HepG2 (cell line): ENCODE measurements around the gene CYP27B1.

ENCODE experiments used
- EEA1 ChIP-seq: sonication (generic); formaldehyde crosslinking; IDR thresholded peaks from 2 replicates; pipeline ENCODE4 v1.5.1; 2020; ENCODE audit warnings: mild to moderate bottlenecking, missing genetic modification reagents, borderline replicate concordance
- HCFC1 ChIP-seq: fragments of 150-350 bp; IDR thresholded peaks from 2 replicates; pipeline ENCODE4 v1.6.1; 2014; ENCODE audit warnings: low read depth, low read length
- JUN ChIP-seq: sonication (generic); formaldehyde crosslinking; IDR thresholded peaks from 2 replicates; pipeline ENCODE4 v1.4.0; 2020; ENCODE audit warnings: mild to moderate bottlenecking, missing genetic modification reagents
- NFIC ChIP-seq: IDR thresholded peaks from 2 replicates; pipeline ENCODE4 v1.6.1; 2012; ENCODE audit warnings: mild to moderate bottlenecking, low read length, inconsistent platforms
- NFYB ChIP-seq: sonication (generic); formaldehyde crosslinking; IDR thresholded peaks from 2 replicates; pipeline ENCODE4 v1.4.0; 2020; ENCODE audit warnings: missing genetic modification reagents
- POLR2AphosphoS5 ChIP-seq: IDR thresholded peaks from 2 replicates; pipeline ENCODE4 v1.6.1; 2012; ENCODE audit warnings: low read depth, low read length
- TCF7 ChIP-seq: sonication (generic); IDR thresholded peaks from 2 replicates; pipeline ENCODE4 v1.6.1; 2016; ENCODE audit warnings: antibody characterized with exemption, low read depth
- ZNF614 ChIP-seq: IDR thresholded peaks from 2 replicates; pipeline ENCODE4 v1.6.1; 2018; ENCODE audit warnings: missing biosample characterization, missing genetic modification reagents, inconsistent platforms, borderline replicate concordance
- ZNF724P ChIP-seq: sonication (generic); formaldehyde crosslinking; IDR thresholded peaks from 2 replicates; pipeline ENCODE4 v1.8.0; 2022; ENCODE audit warnings: missing genetic modification reagents, borderline replicate concordance
- TF ChIP-seq, protein P1 (sequence below): fragments of 450-650 bp; IDR thresholded peaks from 2 replicates; pipeline ENCODE4 v1.6.1; 2017; ENCODE audit warnings: mild to moderate bottlenecking
- TF ChIP-seq, protein P2 (sequence below): sonication (generic); formaldehyde crosslinking; IDR thresholded peaks from 2 replicates; pipeline ENCODE4 v1.8.1; 2023; ENCODE audit warnings: mild to moderate bottlenecking, moderate library complexity, missing genetic modification reagents

DNA sequence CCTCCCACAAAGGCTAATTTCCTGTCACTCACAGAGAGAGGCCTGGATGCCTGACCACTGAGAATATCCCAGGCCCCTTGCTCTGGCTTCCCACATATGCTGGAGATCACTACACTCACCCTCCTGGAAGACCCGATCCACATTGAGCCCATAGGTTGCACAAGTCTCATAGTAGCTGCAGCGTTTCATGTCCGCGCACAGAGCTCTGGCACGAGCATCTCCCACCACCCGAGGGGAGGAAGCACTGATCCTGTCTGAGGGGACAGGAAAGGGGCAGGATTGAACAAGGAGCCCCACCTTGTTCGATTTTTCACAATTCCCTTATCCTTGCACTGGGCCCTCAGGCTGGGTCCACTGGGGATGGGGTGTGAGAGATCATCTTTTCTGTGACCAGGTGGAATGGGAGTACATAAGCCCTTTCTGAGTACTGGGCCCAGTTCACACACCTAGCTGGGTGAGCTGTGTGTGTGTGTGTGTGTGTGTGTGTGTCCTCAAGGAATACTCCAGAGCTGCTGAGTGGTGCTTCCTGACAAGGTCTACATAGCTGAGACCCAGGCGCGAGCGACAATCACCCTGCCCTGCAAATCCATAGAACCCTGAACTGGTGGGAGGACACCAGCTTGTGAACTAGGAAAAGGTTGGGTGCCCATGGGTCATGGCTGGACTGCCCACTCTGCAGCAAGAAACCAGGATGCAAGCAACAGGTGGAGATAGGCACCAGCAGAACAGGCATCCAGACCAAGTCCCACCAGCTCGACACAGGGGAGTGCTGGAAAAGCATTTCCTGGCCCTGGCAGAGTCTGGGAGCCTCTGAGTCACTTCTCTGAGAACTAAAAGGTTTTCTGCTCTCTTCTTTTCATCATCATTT lies 33.9 kb downstream of the CYP27B1 start:
- no peak for TF ChIP-seq ZNF724P (CRISPR knock-in tag)
- no peak for TF ChIP-seq HCFC1
- no peak for TF ChIP-seq ZNF614 (CRISPR knock-in tag)
- TF ChIP-seq, protein P1, sequence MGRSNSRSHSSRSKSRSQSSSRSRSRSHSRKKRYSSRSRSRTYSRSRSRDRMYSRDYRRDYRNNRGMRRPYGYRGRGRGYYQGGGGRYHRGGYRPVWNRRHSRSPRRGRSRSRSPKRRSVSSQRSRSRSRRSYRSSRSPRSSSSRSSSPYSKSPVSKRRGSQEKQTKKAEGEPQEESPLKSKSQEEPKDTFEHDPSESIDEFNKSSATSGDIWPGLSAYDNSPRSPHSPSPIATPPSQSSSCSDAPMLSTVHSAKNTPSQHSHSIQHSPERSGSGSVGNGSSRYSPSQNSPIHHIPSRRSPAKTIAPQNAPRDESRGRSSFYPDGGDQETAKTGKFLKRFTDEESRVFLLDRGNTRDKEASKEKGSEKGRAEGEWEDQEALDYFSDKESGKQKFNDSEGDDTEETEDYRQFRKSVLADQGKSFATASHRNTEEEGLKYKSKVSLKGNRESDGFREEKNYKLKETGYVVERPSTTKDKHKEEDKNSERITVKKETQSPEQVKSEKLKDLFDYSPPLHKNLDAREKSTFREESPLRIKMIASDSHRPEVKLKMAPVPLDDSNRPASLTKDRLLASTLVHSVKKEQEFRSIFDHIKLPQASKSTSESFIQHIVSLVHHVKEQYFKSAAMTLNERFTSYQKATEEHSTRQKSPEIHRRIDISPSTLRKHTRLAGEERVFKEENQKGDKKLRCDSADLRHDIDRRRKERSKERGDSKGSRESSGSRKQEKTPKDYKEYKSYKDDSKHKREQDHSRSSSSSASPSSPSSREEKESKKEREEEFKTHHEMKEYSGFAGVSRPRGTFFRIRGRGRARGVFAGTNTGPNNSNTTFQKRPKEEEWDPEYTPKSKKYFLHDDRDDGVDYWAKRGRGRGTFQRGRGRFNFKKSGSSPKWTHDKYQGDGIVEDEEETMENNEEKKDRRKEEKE: no peak
- TF ChIP-seq POLR2AphosphoS5: no peak
- TF ChIP-seq NFIC: no peak
- TF ChIP-seq NFYB (CRISPR knock-in tag): no peak
- TF ChIP-seq TCF7: no peak
- TF ChIP-seq, protein P2, sequence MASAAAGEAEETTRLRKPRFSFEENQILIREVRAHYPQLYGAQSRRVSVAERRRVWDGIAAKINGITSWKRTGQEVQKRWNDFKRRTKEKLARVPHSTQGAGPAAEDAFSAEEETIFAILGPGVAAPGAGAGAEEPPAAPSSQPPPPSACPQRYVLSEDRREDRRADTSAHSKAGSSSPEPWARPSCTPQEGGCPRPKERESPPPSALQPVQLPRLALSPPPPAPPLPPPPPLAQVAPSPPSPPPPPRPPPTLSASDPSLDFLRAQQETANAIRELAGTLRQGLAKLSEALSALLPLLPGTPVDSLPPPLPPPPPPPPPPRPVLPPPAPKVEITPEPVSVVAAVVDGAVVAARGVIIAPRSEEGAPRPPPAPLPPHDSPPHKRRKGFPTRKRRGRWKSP (CRISPR knock-in tag): no peak
- TF ChIP-seq EEA1: no peak
- TF ChIP-seq JUN (CRISPR knock-in tag): no peak
